Endometrial microvascular endothelial cells (primary cell): ENCODE results near the gene NPIPA2. TPM values are rescaled to one million over a fixed set of nuclear protein-coding genes. Genes with fewer than 3 reads are reported as not detected.
"Not testable (repeated sequence)": the region's sequence is repeated elsewhere in the genome, so short reads cannot be mapped to it uniquely, and the experiment has no call there.

Source experiments
- in situ Hi-C: cut with HindIII; loops from 2 replicates; pipeline ENCODE4 v1.10.0; 2017; ENCODE audit warnings: low sequenced_read_pairs, low pct_unique_long_range_greater_than_20kb; ENCODE audit errors: inconsistent ontology term
- total RNA-seq: library from RNA; depleted of rRNA; stranded (reverse); fragments of >200 nt; gene quantifications from one replicate; pipeline ENCODE4 v1.2.3, GENCODE V29; 2015; ENCODE audit errors: inconsistent ontology term

NPIPA2 gene
- not detected for total RNA-seq

DNA sequence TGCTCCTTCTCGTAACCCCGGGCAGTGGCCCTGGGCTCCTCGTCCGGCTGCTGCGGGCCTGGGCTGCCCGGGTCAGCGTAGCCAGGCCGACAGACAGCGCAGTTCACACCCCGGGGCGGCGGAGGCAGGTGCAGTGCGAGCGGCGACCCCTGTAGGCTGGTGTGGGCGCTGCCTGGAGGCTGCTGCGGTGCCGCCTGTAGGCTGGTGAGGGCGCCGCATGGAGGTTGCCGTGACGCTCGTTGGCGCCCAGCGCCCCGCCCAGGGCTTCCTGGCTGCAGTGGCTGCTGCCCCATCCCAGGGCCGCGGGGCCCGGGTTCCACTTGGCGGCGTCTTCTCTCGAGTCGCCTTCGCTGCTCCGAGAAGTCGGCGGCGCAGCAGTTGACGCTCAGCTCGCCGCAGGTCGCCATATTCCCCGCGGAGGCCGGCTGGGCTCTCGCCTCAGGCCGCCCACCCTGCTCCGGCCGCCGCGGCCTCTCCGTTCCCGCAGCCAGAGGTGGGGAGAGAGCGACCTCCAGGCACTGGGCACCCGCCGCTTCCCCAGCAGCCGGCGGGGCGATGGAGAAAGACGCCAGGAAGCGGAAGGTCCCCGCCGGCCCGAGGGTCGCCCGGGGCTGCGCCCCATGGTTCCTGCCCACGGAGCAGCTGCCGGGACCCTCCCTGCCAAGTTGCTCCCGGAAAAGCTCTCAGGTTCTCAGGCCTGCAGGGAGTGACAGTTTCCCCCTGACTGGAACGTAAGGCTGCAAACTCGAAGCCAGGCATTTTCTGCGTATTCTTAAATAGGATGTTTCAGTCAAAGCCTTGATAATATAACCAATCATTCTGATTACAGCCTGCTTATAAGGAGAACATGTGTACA, at the start of gene NPIPA2:
Gene NPIPA2 (plus strand): TSS at position 261 of the 856 bp plus-strand sequence. CDS start 5,533 bp downstream, outside the sequence.
- in situ Hi-C loops, result not testable (repeated sequence)

DNA sequence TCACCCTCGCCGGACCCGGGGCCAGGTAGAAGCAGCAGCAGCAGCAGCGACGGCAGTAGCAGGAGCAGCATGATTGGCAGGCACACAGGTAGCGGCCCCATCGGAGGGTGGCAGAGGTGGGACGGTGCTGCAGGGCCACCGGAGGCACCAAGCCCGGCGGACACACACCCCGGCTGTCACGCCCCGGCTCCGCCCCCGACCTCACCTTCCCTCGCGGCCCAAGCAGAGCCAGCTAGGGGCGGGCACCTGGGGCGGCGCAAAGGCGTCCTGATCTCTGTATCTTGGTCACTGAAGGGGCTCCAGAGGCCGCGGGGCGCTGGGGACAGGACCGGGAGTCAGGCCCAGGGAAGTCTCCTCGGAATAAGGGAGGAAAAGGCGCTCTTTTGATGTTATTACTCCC, 48.2 kb upstream of the NPIPA2 start, which contains the start of gene PLA2G10:
Gene PLA2G10 (minus strand): TSS at position 180 of the 400 bp plus-strand sequence. CDS start 79 bp downstream, at position 101.
- in situ Hi-C loops, result not testable (repeated sequence)

DNA sequence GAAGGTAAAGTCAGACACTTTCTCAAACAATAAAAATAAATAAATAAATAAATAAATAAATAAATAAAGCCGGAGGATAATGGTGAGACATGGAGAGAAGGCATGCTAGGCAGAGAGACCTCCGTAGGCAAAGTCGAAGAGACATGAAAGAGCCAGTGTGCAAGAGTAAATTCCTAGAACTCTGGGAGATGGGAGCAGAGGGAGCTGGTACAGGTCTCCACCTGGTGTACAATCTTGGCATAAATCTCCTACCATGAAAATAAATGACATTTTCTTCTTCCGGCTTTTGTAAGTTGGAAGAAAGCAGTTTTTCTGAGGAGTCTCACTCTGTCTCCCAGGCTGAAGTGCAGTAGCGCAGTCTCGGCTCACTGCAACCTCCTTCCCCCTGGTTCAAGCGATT, 40.5 kb upstream of the NPIPA2 start:
- in situ Hi-C loops, result not testable (repeated sequence)

DNA sequence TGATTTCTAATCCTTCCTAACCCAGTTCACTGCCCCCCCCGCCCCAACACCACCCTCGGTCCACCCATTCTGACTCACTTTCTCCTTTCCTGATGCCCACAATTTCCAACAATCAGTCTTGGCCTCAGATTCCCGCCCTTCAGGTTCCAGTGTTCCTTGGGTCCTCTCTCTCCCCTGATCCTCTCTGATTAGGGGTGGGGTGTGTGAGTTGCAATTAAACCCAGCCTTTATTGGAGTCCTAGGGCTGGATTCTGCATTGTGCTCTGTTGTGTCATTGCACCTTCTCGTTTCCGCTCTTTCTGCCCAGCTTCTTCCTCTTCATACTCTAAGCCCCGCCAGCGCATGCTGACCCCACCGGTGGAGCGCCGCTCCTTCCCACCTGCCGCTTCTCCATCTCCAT, 39.7 kb upstream of the NPIPA2 start:
- in situ Hi-C loops, result not testable (repeated sequence)

DNA sequence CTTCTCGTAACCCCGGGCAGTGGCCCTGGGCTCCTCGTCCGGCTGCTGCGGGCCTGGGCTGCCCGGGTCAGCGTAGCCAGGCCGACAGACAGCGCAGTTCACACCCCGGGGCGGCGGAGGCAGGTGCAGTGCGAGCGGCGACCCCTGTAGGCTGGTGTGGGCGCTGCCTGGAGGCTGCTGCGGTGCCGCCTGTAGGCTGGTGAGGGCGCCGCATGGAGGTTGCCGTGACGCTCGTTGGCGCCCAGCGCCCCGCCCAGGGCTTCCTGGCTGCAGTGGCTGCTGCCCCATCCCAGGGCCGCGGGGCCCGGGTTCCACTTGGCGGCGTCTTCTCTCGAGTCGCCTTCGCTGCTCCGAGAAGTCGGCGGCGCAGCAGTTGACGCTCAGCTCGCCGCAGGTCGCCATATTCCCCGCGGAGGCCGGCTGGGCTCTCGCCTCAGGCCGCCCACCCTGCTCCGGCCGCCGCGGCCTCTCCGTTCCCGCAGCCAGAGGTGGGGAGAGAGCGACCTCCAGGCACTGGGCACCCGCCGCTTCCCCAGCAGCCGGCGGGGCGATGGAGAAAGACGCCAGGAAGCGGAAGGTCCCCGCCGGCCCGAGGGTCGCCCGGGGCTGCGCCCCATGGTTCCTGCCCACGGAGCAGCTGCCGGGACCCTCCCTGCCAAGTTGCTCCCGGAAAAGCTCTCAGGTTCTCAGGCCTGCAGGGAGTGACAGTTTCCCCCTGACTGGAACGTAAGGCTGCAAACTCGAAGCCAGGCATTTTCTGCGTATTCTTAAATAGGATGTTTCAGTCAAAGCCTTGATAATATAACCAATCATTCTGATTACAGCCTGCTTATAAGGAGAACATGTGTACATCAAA, 38.9 kb upstream of the NPIPA2 start, which contains the start of gene NPIPA3:
Gene NPIPA3 (plus strand): TSS at position 256 of the 856 bp plus-strand sequence. CDS start 5,533 bp downstream, outside the sequence.
- in situ Hi-C loops, result not testable (repeated sequence)

DNA sequence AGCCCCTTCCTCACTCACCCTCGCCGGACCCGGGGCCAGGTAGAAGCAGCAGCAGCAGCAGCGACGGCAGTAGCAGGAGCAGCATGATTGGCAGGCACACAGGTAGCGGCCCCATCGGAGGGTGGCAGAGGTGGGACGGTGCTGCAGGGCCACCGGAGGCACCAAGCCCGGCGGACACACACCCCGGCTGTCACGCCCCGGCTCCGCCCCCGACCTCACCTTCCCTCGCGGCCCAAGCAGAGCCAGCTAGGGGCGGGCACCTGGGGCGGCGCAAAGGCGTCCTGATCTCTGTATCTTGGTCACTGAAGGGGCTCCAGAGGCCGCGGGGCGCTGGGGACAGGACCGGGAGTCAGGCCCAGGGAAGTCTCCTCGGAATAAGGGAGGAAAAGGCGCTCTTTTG, 9.1 kb upstream of the NPIPA2 start:
- in situ Hi-C loops, result not testable (repeated sequence)

DNA sequence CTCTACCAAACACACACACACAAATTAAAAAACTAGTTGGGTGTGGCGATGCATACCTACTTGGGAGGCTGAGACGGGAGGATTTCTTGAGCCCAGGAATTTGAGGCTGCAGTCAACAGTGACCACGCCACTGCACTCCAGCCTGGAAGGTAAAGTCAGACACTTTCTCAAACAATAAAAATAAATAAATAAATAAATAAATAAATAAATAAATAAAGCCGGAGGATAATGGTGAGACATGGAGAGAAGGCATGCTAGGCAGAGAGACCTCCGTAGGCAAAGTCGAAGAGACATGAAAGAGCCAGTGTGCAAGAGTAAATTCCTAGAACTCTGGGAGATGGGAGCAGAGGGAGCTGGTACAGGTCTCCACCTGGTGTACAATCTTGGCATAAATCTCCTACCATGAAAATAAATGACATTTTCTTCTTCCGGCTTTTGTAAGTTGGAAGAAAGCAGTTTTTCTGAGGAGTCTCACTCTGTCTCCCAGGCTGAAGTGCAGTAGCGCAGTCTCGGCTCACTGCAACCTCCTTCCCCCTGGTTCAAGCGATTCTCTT, 1.4 kb upstream of the NPIPA2 start:
- in situ Hi-C loops, result not testable (repeated sequence)

DNA sequence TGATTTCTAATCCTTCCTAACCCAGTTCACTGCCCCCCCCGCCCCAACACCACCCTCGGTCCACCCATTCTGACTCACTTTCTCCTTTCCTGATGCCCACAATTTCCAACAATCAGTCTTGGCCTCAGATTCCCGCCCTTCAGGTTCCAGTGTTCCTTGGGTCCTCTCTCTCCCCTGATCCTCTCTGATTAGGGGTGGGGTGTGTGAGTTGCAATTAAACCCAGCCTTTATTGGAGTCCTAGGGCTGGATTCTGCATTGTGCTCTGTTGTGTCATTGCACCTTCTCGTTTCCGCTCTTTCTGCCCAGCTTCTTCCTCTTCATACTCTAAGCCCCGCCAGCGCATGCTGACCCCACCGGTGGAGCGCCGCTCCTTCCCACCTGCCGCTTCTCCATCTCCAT, 539 bp upstream of the NPIPA2 start:
- in situ Hi-C loops, result not testable (repeated sequence)

DNA sequence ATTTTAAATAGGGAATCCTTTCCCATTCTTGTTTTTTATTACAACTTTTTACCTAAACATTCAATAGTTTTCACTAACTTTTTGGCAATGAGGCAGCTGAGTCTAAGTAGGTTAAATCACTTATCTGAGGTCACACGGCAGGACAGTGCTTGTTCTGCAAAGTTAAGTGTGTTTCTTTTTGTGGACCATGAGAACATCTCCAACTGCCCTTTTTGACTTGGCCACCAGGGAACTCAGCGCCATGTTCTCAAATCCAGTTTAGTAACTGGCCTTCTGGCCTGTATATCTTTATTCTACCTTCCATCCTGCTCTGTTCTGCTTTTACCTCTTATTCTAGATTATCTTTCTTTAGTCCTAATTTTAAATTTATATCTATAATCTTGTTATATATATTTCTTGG, 31.3 kb downstream of the NPIPA2 start:
- in situ Hi-C loops, result not testable (repeated sequence)

DNA sequence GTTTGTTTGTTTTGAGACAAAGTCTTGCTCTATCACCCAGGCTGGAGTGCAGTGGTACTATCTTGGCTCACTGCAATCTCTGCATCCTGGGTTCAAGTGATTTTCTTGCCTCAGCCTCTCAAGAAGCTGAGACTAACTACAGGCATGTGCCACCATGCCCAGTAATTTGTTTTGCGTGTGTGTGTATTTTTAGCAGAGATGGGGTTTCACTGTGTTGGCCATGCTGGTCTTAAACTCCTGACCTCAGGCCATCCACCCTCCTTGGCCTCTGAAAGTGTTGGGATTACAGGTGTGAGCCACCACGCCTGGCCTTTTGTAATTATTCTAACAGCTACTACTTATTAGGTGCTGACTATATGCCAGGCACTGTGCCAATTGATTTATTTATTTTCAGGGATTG, 33.3 kb downstream of the NPIPA2 start:
- in situ Hi-C loops, result not testable (repeated sequence)

DNA sequence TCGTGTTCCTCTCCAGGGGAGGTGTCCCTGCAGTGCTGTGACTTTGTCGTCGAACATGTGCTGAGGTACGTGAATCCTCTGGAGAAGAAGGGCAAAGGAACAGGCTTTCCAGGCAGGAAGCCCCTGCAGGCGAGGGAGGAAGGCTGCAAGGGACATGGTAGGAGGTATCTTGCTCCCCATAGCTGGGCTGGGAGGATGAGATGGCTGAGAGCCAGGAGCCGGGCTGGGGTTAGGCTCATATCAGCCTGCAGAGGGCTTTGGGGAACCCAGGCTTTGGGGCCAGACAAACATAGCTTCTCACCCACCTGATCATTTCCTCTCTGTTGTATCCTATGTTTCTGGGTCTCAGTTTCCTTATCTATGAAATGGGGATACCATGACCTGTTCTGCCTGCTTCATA, 34.4 kb downstream of the NPIPA2 start:
- in situ Hi-C loops, result not testable (repeated sequence)

DNA sequence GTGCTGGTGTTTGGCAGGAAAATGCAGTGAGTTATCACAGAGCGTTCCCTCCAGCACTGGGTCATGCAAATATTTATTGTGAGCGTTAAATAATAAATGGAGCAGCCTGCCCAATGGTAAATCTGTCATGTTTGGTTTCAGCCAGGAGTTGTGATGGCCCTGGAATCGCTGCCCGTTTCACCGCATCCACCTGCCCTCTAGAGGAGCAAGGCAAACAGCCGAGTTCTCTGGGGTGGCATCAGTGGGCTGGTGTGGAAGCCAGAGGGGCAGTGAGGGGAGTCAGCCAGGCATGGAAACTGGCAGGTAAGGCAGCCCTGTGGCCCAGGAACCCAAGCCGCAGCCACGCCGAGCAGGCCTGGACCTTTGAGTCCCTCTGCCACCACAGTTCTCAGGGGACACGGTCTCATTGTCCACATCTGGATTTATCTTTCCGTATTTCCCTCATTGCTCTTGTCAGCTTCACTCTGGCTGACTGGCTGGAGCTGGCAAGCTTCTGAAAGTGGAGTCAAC, 37.1 kb downstream of the NPIPA2 start:
- in situ Hi-C loops, result not testable (repeated sequence)

DNA sequence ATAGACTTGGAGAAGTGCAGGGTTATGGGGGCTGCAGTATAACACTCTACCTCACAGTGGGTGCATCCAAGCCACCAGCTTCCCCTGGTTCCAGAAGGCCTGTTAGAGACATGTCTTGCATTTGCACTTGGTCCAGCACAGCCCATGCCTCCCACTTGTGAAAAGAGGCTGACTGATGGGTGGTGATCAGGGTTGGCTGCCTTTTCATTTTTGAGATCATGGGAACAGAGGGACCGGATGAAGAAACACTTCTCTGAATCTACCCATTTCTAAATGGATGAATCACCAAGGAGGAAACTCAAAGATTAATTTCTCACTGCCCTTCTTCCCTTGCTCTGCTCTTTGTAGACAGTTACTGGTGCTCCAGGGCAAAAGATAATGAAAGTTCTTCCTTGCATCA, 43.8 kb downstream of the NPIPA2 start:
- in situ Hi-C loops, result not testable (repeated sequence)

DNA sequence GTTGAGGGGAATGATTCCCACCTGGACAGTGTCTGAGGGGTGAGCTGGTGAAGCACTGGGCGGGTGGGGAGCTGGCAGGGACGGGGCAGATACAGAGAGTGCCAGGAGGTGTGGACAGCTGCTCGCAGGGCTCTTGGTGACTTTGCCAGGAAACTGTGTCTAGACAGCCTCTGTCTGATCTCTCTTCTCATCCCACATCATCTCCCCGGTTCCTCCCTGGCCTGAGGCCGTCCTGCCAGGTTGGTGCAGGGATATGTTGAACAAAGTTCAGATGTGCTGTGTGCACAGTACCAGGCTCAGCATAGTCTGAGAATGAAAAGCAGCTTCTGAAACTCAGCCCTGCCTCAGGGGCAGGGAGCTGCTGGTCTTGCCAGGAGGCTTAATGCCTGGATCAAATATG, 47.2 kb downstream of the NPIPA2 start:
- in situ Hi-C loops, result not testable (repeated sequence)

DNA sequence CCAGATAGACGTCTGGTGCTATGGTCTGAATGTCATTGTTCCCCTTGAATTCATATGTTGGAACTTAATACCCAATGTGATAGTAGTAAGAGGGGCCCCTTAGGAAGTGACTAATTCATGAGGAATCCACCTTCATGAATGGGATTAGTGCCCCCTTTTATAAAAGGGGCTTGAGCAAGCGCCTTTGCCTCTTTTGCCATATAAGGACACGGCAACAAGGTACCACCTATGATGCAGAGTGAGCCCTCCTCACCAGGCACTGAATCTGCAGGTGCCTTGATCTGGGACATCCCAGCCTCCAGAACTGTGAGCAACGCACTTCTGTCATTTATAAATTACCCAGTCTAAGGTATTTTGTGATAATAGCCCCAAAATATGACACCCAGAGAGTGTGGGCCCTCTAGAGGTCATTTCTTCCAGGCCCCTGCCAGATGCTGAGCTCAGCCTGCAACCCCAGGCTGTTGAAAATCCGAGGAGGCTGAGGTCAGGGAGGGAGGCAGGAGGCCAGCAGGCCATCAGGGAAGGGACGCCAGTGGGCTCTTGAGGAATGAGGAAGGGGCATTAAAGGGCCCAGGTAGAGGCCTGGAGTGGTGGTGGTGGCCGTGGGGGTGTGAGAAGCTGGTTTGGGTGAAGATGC, 48.1 kb downstream of the NPIPA2 start:
- in situ Hi-C loops, result not testable (repeated sequence)

DNA sequence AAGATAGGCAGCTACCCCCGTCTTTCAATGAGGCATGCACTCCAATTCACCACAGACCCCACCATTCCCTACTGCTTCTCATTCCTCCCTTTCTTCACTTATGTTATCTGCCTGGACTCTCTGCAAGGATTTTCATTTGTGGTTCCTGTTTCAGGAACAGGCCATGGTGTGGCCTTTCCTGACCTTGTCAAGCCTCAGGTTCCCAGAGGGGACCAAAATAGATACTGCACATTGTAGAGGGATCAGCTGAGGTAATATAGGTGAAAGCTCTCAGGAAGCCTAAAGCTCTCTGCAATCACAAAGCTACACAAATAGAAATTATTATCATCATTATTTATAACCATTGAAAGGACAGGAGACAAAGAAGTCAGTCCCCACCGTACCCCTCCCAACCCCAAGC, 50.6 kb downstream of the NPIPA2 start:
- in situ Hi-C loops, result not testable (repeated sequence)

DNA sequence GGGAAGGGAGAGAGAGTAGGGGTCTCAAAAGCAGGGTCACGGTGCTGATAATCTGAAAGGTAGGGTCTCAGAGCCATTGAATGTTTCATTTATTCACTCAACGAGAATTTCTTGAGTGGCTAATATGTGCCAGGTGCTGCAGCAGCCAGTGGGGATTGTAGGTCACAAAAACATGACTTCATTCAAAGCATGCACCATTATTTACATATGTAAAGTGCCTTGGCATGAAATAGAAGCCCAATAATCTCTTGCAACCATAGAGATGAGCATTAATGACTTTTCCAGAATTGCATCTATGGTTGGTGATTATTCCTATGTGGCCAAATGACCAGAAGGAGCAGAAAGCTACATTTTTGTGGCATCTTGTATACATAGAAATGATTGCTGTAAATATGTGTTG, 55.2 kb downstream of the NPIPA2 start:
- in situ Hi-C loops, result not testable (repeated sequence)

DNA sequence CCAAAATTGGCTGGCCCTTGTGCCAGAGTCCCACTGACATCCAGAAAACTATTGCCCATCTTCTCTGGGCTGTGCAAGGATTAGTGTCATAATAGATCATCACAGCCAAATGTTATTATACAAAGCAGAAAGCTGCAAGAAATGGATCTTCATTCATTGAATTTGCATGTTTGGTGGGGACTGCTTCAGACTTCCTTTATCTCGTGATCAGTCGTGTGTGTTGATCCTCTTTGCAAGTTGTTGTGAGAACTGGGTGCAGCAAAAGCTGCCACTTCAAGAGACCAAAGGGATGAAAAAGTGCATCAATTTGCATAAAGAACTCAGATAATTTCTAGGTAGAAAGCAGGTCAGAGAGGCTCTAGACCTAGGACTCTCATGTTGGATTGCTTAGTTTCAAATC, 61.2 kb downstream of the NPIPA2 start:
- in situ Hi-C loops, result not testable (repeated sequence)
